ENCODE results near the gene CACNA2D4.

- no peak for TF ChIP-seq POLR2A (IDR thresholded peaks at IDR 0.05)
- no peak for TF ChIP-seq CTCF (IDR thresholded peaks at IDR 0.05)
These were observed 136.7 kb downstream of the CACNA2D4 start for GRCh38 chr12:1781772-1782171.

All from heart left ventricle (tissue), 13 donors.